Body of pancreas (tissue), 4 donors: ENCODE results near the gene TTC7B. TPM values are rescaled to one million over a fixed set of nuclear protein-coding genes. Genes with fewer than 3 reads are reported as not detected.

Source experiments
- ATAC-seq: fragments of 150-250 bp; one replicate; pipeline ENCODE4 v1.9.1; 2016
- DNase-seq, 4 donors: peaks; one replicate each; pipeline ENCODE4 v3.0.0-alpha.2; 2019
- H3K27ac ChIP-seq, 4 donors: fragments of 200-600 bp; sonication (generic); 1 replicate in 3 of 4; 2 replicates in 1 of 4; pipeline versions ENCODE4 v1.5.1 to v1.6.1; 2016 to 2019; ENCODE audit warnings: mild to moderate bottlenecking in 1 of 4, mixed read lengths in 1 of 4, moderate library complexity in 1 of 4
- H3K27me3 ChIP-seq, 2 donors: fragments of 200-600 bp; sonication (generic); one replicate each; pipeline ENCODE4 v1.6.0; 2016; ENCODE audit warnings: mild to moderate bottlenecking in 1 of 2
- H3K36me3 ChIP-seq, 2 donors: fragments of 200-600 bp; sonication (generic); replicated peaks in 1 of 2; 2 replicates each; pipeline ENCODE4 v1.5.1; 2016; ENCODE audit warnings: low read depth in 2 of 2; ENCODE audit not compliant: insufficient read depth in 1 of 2
- H3K4me1 ChIP-seq: fragments of 200-600 bp; sonication (generic); one replicate; pipeline ENCODE4 v1.6.0; 2016
- H3K4me3 ChIP-seq, 2 donors: fragments of 200-600 bp; sonication (generic); 1 replicate in 1 of 2; 2 replicates in 1 of 2; pipeline ENCODE4 v1.5.1; 2016 to 2019
- H3K9me3 ChIP-seq, 3 donors: fragments of 200-600 bp; sonication (generic); 1 replicate in 2 of 3; 2 replicates in 1 of 3; pipeline ENCODE4 v1.5.1; 2016
- POLR2A ChIP-seq, 3 donors: fragments of 450-650 bp; IDR thresholded peaks; one replicate each; pipeline ENCODE4 v1.6.1; 2016; ENCODE audit warnings: antibody characterized with exemption in 3 of 3, mild to moderate bottlenecking in 2 of 3
- WGBS, 2 donors: methylation state at CpG; one replicate each; pipeline ENCODE4 v1.1.5; 2017; 5-methylcytosine and 5-hydroxymethylcytosine counted together
- intact Hi-C: fragments of 100-400 bp; cut with DNase I; formaldehyde crosslinking; loops from one replicate; pipeline ENCODE4 v1.15.1; 2023
- total RNA-seq, 2 donors: library from RNA; depleted of rRNA; stranded (reverse); fragments of >200 nt; gene quantifications; one replicate each; pipeline ENCODE4 v1.1.0, GENCODE V29; 2016
- TF ChIP-seq, protein P1 (sequence below), 7 experiments: fragments of 450-650 bp in 4 of 7; fragments of 200-600 bp in 3 of 7; sonication (generic) in 3 of 7; IDR thresholded peaks; one replicate each; pipeline ENCODE4 v1.5.1; 2016 to 2019; ENCODE audit warnings: antibody characterized with exemption in 7 of 7

The TTC7B gene
- total RNA-seq, 2 donors from 2014 or later: 15.3 to 44.2 TPM

GRCh38 chr14:90624227-90624626 lies 192.0 kb downstream of the TTC7B start:
- ATAC-seq (peak; percentile 33), DNase-seq (peak in 1 of 4 donors; percentile 56)
- Histone ChIP-seq H3K36me3 (no peaks in the 10 kb centered on the region), H3K4me1 (peaks cover 15% of the 10 kb centered on the region), H3K27me3 (no peaks in the 10 kb centered on the region), H3K4me3 (no peak overlapping the region), H3K27ac (peak overlapping the region in 1 of 4 donors; percentile 3), H3K9me3 (no peaks in the 10 kb centered on the region)
- no peak for TF ChIP-seq POLR2A (IDR thresholded peaks at IDR 0.05)
- TF ChIP-seq, protein P1, sequence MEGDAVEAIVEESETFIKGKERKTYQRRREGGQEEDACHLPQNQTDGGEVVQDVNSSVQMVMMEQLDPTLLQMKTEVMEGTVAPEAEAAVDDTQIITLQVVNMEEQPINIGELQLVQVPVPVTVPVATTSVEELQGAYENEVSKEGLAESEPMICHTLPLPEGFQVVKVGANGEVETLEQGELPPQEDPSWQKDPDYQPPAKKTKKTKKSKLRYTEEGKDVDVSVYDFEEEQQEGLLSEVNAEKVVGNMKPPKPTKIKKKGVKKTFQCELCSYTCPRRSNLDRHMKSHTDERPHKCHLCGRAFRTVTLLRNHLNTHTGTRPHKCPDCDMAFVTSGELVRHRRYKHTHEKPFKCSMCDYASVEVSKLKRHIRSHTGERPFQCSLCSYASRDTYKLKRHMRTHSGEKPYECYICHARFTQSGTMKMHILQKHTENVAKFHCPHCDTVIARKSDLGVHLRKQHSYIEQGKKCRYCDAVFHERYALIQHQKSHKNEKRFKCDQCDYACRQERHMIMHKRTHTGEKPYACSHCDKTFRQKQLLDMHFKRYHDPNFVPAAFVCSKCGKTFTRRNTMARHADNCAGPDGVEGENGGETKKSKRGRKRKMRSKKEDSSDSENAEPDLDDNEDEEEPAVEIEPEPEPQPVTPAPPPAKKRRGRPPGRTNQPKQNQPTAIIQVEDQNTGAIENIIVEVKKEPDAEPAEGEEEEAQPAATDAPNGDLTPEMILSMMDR (IDR thresholded peaks at IDR 0.05): no peak
- WGBS, 2 donors: 74 to 78% methylated on average over 7 to 8 of the region's 8 CpGs
- intact Hi-C loops: no loop called here

DNA sequence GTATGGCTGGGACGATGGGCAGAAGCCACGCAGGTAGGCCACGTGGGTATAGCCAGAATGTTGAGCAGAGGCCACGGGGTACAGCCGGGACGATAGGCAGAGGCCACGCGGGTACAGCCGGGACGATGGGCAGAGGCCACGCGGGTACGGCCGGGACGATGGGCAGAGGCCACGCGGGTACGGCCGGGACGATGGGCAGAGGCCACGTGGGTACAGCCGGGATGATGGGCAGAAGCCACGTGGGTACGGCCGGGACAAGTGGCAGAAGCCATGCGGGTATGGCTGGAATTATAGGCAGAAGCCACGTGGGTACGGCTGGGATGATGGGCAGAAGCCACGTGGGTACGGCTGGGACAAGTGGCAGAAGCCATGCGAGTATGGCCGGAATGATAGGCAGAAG lies 195.0 kb downstream of the TTC7B start:
- no peak overlapping the region for H3K4me3 ChIP-seq
- intact Hi-C loops: no loop called here
- H3K9me3 ChIP-seq: no peaks in the 10 kb centered on the region
- H3K36me3 ChIP-seq: no peaks in the 10 kb centered on the region
- H3K4me1 ChIP-seq: no peaks in the 10 kb centered on the region
- ATAC-seq (no peak), DNase-seq (no peak)
- H3K27ac ChIP-seq: no peak overlapping the region
- TF ChIP-seq, protein P1 (IDR thresholded peaks at IDR 0.05): no peak
- TF ChIP-seq POLR2A (IDR thresholded peaks at IDR 0.05): no peak
- WGBS, 2 donors: 93 to 94% methylated on average over 32 of the region's 32 CpGs
- H3K27me3 ChIP-seq: no peaks in the 10 kb centered on the region

- H3K9me3 ChIP-seq: no peaks in the 10 kb centered on the region
- H3K4me3 ChIP-seq: no peak overlapping the region
- no peaks in the 10 kb centered on the region for H3K4me1 ChIP-seq
- no peaks in the 10 kb centered on the region for H3K27me3 ChIP-seq
- no peak overlapping the region for H3K27ac ChIP-seq
- no peak for ATAC-seq
- DNase-seq: no peak
- 84% methylated on average over 5 to 7 of the region's 7 CpGs for WGBS, 2 donors
- intact Hi-C loops: no loop called here
- TF ChIP-seq POLR2A (IDR thresholded peaks at IDR 0.05): no peak
- TF ChIP-seq, protein P1 (IDR thresholded peaks at IDR 0.05): no peak
- no peaks in the 10 kb centered on the region for H3K36me3 ChIP-seq
These were observed 195.6 kb downstream of the TTC7B start for GRCh38 chr14:90620568-90621077.

DNA sequence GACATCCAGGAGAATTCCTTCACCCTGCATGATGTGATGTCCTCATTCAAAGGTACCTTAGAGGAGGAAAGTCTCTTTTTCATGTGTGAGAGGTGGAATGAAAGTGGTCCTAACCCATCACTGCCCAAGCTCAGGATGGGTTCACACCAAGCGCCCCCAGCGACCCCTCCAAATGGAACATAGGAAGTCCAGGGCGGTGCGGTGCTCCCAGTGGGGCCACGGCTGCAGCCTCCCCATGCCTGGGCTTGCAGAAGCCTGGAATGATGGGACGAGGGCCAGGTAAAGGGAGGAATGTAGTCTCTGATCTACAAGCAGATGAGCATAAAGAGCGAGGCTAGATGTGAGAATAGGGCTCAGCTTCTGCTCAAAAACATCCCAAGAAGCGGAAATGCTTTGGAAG lies 196.3 kb downstream of the TTC7B start:
- H3K4me3 ChIP-seq: no peak overlapping the region
- H3K36me3 ChIP-seq: no peaks in the 10 kb centered on the region
- intact Hi-C loops: no loop called here
- H3K27me3 ChIP-seq: no peaks in the 10 kb centered on the region
- H3K4me1 ChIP-seq: no peaks in the 10 kb centered on the region
- DNase-seq: no peak
- no peak overlapping the region for H3K27ac ChIP-seq
- H3K9me3 ChIP-seq: no peaks in the 10 kb centered on the region
- WGBS, 2 donors: 91 to 96% methylated on average over 8 of the region's 8 CpGs
- ATAC-seq: no peak
- TF ChIP-seq POLR2A (IDR thresholded peaks at IDR 0.05): no peak
- TF ChIP-seq, protein P1 (IDR thresholded peaks at IDR 0.05): no peak

GRCh38 chr14:90617961-90618360 lies 198.3 kb downstream of the TTC7B start:
- H3K27ac ChIP-seq: no peak overlapping the region
- H3K9me3 ChIP-seq: no peaks in the 10 kb centered on the region
- ATAC-seq (no peak), DNase-seq (no peak)
- no peak overlapping the region for H3K4me3 ChIP-seq
- H3K4me1 ChIP-seq: no peaks in the 10 kb centered on the region
- 93% methylated on average over 7 of the region's 7 CpGs for WGBS, 2 donors
- intact Hi-C loops: no loop called here
- H3K27me3 ChIP-seq: no peaks in the 10 kb centered on the region
- H3K36me3 ChIP-seq: no peaks in the 10 kb centered on the region
- no peak for TF ChIP-seq POLR2A (IDR thresholded peaks at IDR 0.05)
- TF ChIP-seq, protein P1 (IDR thresholded peaks at IDR 0.05): no peak
